HepG2 (cell line): ENCODE results near the gene SPCS1.
"Not testable (repeated sequence)": the region's sequence is repeated elsewhere in the genome, so short reads cannot be mapped to it uniquely, and the experiment has no call there.

Experiments used
- ADNP ChIP-seq: sonication (generic); formaldehyde crosslinking; IDR thresholded peaks from 2 replicates; pipeline ENCODE4 v1.4.0; 2020; ENCODE audit warnings: missing genetic modification reagents
- HOXA7 ChIP-seq: sonication (generic); formaldehyde crosslinking; IDR thresholded peaks from 2 replicates; pipeline ENCODE4 v1.8.1; 2022; ENCODE audit warnings: mild to moderate bottlenecking, missing genetic modification reagents, moderate library complexity
- MATR3 ChIP-seq: sonication (generic); formaldehyde crosslinking; IDR thresholded peaks from 2 replicates; pipeline ENCODE4 v1.4.0; 2020; ENCODE audit warnings: missing genetic modification reagents
- POLR2A ChIP-seq, 2 experiments: IDR thresholded peaks; 2 replicates each; pipeline ENCODE4 v1.6.1; 2011; ENCODE audit warnings: low read depth in 2 of 2, low read length in 2 of 2, mild to moderate bottlenecking in 1 of 2, moderate library complexity in 1 of 2; ENCODE audit not compliant: insufficient read depth in 1 of 2
- SRF ChIP-seq: IDR thresholded peaks from 2 replicates; pipeline ENCODE4 v1.6.1; 2011; ENCODE audit warnings: mild to moderate bottlenecking, low read depth, low read length, moderate library complexity
- TCF7 ChIP-seq: sonication (generic); IDR thresholded peaks from 2 replicates; pipeline ENCODE4 v1.6.1; 2016; ENCODE audit warnings: antibody characterized with exemption, low read depth
- ZBTB20 ChIP-seq: sonication (generic); formaldehyde crosslinking; IDR thresholded peaks from 2 replicates; pipeline ENCODE4 v1.8.1; 2023; ENCODE audit warnings: missing genetic modification reagents, low read depth, mild to moderate bottlenecking, borderline replicate concordance
- ZBTB21 ChIP-seq: sonication (generic); formaldehyde crosslinking; IDR thresholded peaks from 2 replicates; pipeline ENCODE4 v1.4.0; 2020; ENCODE audit warnings: missing genetic modification reagents
- ZFYVE20 ChIP-seq: sonication (generic); formaldehyde crosslinking; IDR thresholded peaks from 2 replicates; pipeline ENCODE4 v1.8.0; 2023; ENCODE audit warnings: low read depth, mild to moderate bottlenecking, moderate library complexity, missing genetic modification reagents, borderline replicate concordance
- ZNF383 ChIP-seq: sonication (generic); formaldehyde crosslinking; IDR thresholded peaks from 2 replicates; pipeline ENCODE4 v1.4.0; 2020; ENCODE audit warnings: missing genetic modification reagents, mild to moderate bottlenecking, borderline replicate concordance
- TF ChIP-seq, protein P1 (sequence below): sonication (generic); formaldehyde crosslinking; IDR thresholded peaks from 2 replicates; pipeline ENCODE4 v1.5.0; 2020; ENCODE audit warnings: mild to moderate bottlenecking, missing genetic modification reagents, moderate library complexity
- TF ChIP-seq, protein P2 (sequence below): sonication (generic); formaldehyde crosslinking; IDR thresholded peaks from 2 replicates; pipeline ENCODE4 v1.8.1; 2022; ENCODE audit warnings: mild to moderate bottlenecking, missing genetic modification reagents
- TF ChIP-seq, protein P3 (sequence below): sonication (generic); formaldehyde crosslinking; IDR thresholded peaks from 2 replicates; pipeline ENCODE4 v1.5.0; 2020; ENCODE audit warnings: missing genetic modification reagents, mild to moderate bottlenecking, borderline replicate concordance
- TF ChIP-seq, protein P4 (sequence below): sonication (generic); formaldehyde crosslinking; IDR thresholded peaks from 2 replicates; pipeline ENCODE4 v1.4.0; 2020; ENCODE audit warnings: missing genetic modification reagents

DNA sequence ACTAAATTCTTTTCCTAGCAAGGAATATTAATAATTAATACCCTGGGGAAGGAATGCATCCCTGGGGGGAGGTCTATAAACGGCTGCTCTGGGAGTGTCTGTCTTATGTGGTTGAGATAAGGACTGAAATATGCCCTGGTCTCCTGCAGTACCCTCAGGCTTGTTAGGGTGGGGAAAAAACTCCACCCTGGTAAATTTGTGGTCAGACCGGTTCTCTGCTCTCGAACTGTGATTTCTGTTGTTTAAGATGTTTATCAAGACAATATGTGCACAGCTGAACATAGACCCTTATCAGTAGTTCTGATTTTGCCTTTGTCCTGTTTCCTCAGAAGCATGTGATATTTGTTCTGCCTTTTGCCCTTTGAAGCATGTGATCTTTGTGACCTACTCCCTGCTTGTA, 22.8 kb downstream of the SPCS1 start:
- not testable (repeated sequence) for TF ChIP-seq ADNP (CRISPR knock-in tag); MATR3; ZNF383 (CRISPR knock-in tag); POLR2A (IDR thresholded peaks at IDR 0.05; ENCODE audit: insufficient read depth in 1 of 2, low read depth in 2 of 2, low read length in 2 of 2); ZBTB21; ZFYVE20 (CRISPR knock-in tag); SRF; HOXA7 (CRISPR knock-in tag); ZBTB20
- TF ChIP-seq, protein P1, sequence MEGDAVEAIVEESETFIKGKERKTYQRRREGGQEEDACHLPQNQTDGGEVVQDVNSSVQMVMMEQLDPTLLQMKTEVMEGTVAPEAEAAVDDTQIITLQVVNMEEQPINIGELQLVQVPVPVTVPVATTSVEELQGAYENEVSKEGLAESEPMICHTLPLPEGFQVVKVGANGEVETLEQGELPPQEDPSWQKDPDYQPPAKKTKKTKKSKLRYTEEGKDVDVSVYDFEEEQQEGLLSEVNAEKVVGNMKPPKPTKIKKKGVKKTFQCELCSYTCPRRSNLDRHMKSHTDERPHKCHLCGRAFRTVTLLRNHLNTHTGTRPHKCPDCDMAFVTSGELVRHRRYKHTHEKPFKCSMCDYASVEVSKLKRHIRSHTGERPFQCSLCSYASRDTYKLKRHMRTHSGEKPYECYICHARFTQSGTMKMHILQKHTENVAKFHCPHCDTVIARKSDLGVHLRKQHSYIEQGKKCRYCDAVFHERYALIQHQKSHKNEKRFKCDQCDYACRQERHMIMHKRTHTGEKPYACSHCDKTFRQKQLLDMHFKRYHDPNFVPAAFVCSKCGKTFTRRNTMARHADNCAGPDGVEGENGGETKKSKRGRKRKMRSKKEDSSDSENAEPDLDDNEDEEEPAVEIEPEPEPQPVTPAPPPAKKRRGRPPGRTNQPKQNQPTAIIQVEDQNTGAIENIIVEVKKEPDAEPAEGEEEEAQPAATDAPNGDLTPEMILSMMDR (CRISPR knock-in tag), result not testable (repeated sequence)
- TF ChIP-seq, protein P2, sequence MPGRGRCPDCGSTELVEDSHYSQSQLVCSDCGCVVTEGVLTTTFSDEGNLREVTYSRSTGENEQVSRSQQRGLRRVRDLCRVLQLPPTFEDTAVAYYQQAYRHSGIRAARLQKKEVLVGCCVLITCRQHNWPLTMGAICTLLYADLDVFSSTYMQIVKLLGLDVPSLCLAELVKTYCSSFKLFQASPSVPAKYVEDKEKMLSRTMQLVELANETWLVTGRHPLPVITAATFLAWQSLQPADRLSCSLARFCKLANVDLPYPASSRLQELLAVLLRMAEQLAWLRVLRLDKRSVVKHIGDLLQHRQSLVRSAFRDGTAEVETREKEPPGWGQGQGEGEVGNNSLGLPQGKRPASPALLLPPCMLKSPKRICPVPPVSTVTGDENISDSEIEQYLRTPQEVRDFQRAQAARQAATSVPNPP, result not testable (repeated sequence)
- TF ChIP-seq, protein P3, sequence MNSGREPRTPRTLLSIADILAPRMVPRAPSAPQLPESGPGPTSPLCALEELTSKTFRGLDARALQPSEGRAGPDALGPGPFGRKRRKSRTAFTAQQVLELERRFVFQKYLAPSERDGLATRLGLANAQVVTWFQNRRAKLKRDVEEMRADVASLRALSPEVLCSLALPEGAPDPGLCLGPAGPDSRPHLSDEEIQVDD (CRISPR knock-in tag), result not testable (repeated sequence)
- TF ChIP-seq, protein P4, sequence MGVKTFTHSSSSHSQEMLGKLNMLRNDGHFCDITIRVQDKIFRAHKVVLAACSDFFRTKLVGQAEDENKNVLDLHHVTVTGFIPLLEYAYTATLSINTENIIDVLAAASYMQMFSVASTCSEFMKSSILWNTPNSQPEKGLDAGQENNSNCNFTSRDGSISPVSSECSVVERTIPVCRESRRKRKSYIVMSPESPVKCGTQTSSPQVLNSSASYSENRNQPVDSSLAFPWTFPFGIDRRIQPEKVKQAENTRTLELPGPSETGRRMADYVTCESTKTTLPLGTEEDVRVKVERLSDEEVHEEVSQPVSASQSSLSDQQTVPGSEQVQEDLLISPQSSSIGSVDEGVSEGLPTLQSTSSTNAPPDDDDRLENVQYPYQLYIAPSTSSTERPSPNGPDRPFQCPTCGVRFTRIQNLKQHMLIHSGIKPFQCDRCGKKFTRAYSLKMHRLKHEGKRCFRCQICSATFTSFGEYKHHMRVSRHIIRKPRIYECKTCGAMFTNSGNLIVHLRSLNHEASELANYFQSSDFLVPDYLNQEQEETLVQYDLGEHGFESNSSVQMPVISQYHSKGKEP (CRISPR knock-in tag), result not testable (repeated sequence)
- TF ChIP-seq TCF7, result 0 out of 2 replicates have a peak, but pooled peaks have one; percentile 23
